MM.1S (cell line): ENCODE data around the gene FPGS.

Experiments used
- EZH2 ChIP-seq: fragments of 300-600 bp; sonication (generic); optimal IDR thresholded peaks from 2 replicates; pipeline ENCODE3; 2017; ENCODE audit warnings: low read depth, mild to moderate bottlenecking, antibody characterized with exemption, low read length, mixed read lengths
- TF ChIP-seq, protein P1 (sequence below): fragments of 300-600 bp; sonication (generic); IDR thresholded peaks from 2 replicates; pipeline ENCODE4 v1.5.1; 2016; ENCODE audit warnings: antibody characterized with exemption, low read length, mixed read lengths

DNA sequence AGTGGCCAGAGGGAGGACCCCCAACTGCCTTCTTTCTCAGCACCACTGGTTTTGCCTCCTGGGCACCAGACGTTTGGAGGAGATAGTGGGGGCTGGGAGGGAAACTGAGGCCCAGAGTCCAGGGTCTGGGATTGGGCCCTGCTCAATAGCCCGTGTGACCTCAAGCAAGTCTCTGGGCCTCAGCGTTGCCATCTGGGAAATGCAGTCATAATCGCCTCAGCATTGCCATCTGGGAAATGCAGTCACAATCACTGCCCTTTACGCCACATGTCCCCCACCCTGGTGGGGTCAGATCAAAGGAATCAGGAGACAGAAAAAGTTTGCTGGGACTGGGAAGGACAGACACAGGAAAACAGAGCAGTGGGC is 25.8 kb upstream of the FPGS start:
- TF ChIP-seq, protein P1, sequence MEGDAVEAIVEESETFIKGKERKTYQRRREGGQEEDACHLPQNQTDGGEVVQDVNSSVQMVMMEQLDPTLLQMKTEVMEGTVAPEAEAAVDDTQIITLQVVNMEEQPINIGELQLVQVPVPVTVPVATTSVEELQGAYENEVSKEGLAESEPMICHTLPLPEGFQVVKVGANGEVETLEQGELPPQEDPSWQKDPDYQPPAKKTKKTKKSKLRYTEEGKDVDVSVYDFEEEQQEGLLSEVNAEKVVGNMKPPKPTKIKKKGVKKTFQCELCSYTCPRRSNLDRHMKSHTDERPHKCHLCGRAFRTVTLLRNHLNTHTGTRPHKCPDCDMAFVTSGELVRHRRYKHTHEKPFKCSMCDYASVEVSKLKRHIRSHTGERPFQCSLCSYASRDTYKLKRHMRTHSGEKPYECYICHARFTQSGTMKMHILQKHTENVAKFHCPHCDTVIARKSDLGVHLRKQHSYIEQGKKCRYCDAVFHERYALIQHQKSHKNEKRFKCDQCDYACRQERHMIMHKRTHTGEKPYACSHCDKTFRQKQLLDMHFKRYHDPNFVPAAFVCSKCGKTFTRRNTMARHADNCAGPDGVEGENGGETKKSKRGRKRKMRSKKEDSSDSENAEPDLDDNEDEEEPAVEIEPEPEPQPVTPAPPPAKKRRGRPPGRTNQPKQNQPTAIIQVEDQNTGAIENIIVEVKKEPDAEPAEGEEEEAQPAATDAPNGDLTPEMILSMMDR: no peak
- no peak for TF ChIP-seq EZH2
